ENCODE results near the gene IPPK. TPM values are rescaled to one million over a fixed set of nuclear protein-coding genes. Genes with fewer than 3 reads are reported as not detected.

The IPPK gene
- total and polyA plus RNA-seq, 2 donors (not counting 1 experiment from before 2014, with no cell fraction given) = 6.8 to 8.7 TPM

- no peak overlapping the region for H3K27ac ChIP-seq (ENCODE audit: low read length in 2 of 2)
- ChIA-PET POLR2A (no interaction called here), CTCF (no interaction called here)
- ATAC-seq (ENCODE audit: low read depth) (no peak), DNase-seq (no peak)
- no peak overlapping the region for H3K9ac ChIP-seq (ENCODE audit: low read length)
- no peaks in the 10 kb centered on the region for H3K4me1 ChIP-seq (ENCODE audit: control insufficient read depth in 2 of 2, insufficient read depth in 2 of 2, low read length in 2 of 2)
- Mint-ChIP-seq H3K9me3 (ENCODE audit: insufficient read depth) (no peaks in the 10 kb centered on the region), H3K4me1 (no peaks in the 10 kb centered on the region), H3K27me3 (no peaks in the 10 kb centered on the region), H3K4me3 (no peak overlapping the region), H3K27ac (no peak overlapping the region)
- H3K4me3 ChIP-seq (ENCODE audit: control extremely low read depth in 1 of 5, extremely low read depth in 1 of 5, insufficient read depth in 1 of 5, low read depth in 2 of 5, low read length in 4 of 5) = no peak overlapping the region
- no peaks in the 10 kb centered on the region for H3K27me3 ChIP-seq (replicated peaks in 1 of 4; ENCODE audit: control extremely low read depth in 1 of 4, control insufficient read depth in 3 of 4, insufficient read depth in 4 of 4, low read length in 3 of 4)
- no peaks in the 10 kb centered on the region for H3K9me3 ChIP-seq (ENCODE audit: control extremely low read depth in 1 of 3, control insufficient read depth in 2 of 3, insufficient read depth in 1 of 3, low read length in 2 of 3)
- H4K20me1 ChIP-seq (ENCODE audit: control insufficient read depth, insufficient read depth, low read length, poor library complexity, severe bottlenecking) = no peaks in the 10 kb centered on the region
- no peaks in the 10 kb centered on the region for H3K79me2 ChIP-seq (ENCODE audit: control insufficient read depth, insufficient read depth, low read length)
- no peak overlapping the region for H2AFZ ChIP-seq (ENCODE audit: insufficient read depth, low read depth, low read length, poor library complexity, severe bottlenecking)
- H3K36me3 ChIP-seq (replicated peaks in 1 of 2; ENCODE audit: control extremely low read depth in 1 of 2, control insufficient read depth in 1 of 2, extremely low read depth in 1 of 2, insufficient read depth in 2 of 2, low read length in 1 of 2) = peaks cover 0 to 77% of the 10 kb centered on the region in 2 experiments
- TF ChIP-seq EZH2 (IDR thresholded peaks at IDR 0.05; ENCODE audit: borderline replicate concordance, insufficient read depth, low read depth, low read length, poor library complexity, severe bottlenecking) (no peak), CTCF (IDR thresholded peaks at IDR 0.05) (no peak)
- no peak overlapping the region for H3K4me2 ChIP-seq (replicated peaks; ENCODE audit: low read depth, low read length, poor library complexity, severe bottlenecking)
- 100% methylated on average over 4 of the region's 11 CpGs for WGBS (ENCODE audit: insufficient coverage)
- intact Hi-C loops (cut with micrococcal nuclease) = no loop called here
These were observed 53.7 kb downstream of the IPPK start for GRCh38 chr9:92616199-92616641.

GRCh38 chr9:92615790-92616189 lies 54.1 kb downstream of the IPPK start:
- Histone ChIP-seq H3K27me3 (replicated peaks in 1 of 4; ENCODE audit: control extremely low read depth in 1 of 4, control insufficient read depth in 3 of 4, insufficient read depth in 4 of 4, low read length in 3 of 4) (no peaks in the 10 kb centered on the region), H3K4me2 (replicated peaks; ENCODE audit: low read depth, low read length, poor library complexity, severe bottlenecking) (no peak overlapping the region), H3K27ac (ENCODE audit: low read length in 2 of 2) (no peak overlapping the region), H3K79me2 (ENCODE audit: control insufficient read depth, insufficient read depth, low read length) (no peaks in the 10 kb centered on the region), H3K4me1 (ENCODE audit: control insufficient read depth in 2 of 2, insufficient read depth in 2 of 2, low read length in 2 of 2) (no peaks in the 10 kb centered on the region), H3K9ac (ENCODE audit: low read length) (no peak overlapping the region), H4K20me1 (ENCODE audit: control insufficient read depth, insufficient read depth, low read length, poor library complexity, severe bottlenecking) (no peaks in the 10 kb centered on the region), H3K4me3 (ENCODE audit: control extremely low read depth in 1 of 5, extremely low read depth in 1 of 5, insufficient read depth in 1 of 5, low read depth in 2 of 5, low read length in 4 of 5) (no peak overlapping the region), H3K9me3 (ENCODE audit: control extremely low read depth in 1 of 3, control insufficient read depth in 2 of 3, insufficient read depth in 1 of 3, low read length in 2 of 3) (no peaks in the 10 kb centered on the region), H2AFZ (ENCODE audit: insufficient read depth, low read depth, low read length, poor library complexity, severe bottlenecking) (no peak overlapping the region), H3K36me3 (replicated peaks in 1 of 2; ENCODE audit: control extremely low read depth in 1 of 2, control insufficient read depth in 1 of 2, extremely low read depth in 1 of 2, insufficient read depth in 2 of 2, low read length in 1 of 2) (peaks cover 0 to 77% of the 10 kb centered on the region in 2 experiments)
- Mint-ChIP-seq H3K9me3 (ENCODE audit: insufficient read depth) (no peaks in the 10 kb centered on the region), H3K4me3 (no peak overlapping the region), H3K4me1 (no peaks in the 10 kb centered on the region), H3K27me3 (no peaks in the 10 kb centered on the region), H3K27ac (no peak overlapping the region)
- TF ChIP-seq EZH2 (IDR thresholded peaks at IDR 0.05; ENCODE audit: borderline replicate concordance, insufficient read depth, low read depth, low read length, poor library complexity, severe bottlenecking) = no peak
- no peak for TF ChIP-seq CTCF (IDR thresholded peaks at IDR 0.05)
- DNase-seq = no peak
- POLR2A ChIA-PET = no interaction called here
- ATAC-seq (ENCODE audit: low read depth) = no peak
- intact Hi-C loops (cut with micrococcal nuclease) = no loop called here
- CTCF ChIA-PET = no interaction called here
- 97% methylated on average over 9 of the region's 13 CpGs for WGBS (ENCODE audit: insufficient coverage)
